Right lobe of liver (tissue), 6 donors: ENCODE data around the gene SMARCE1. TPM values are rescaled to one million over a fixed set of nuclear protein-coding genes. Genes with fewer than 3 reads are reported as not detected.

Experiments
- ATAC-seq, 4 donors: fragments of 200-7000 bp; cut with Tn5 transposase; one replicate each; pipeline ENCODE4 v1.9.1; 2020; ENCODE audit warnings: mild to moderate bottlenecking in 4 of 4, moderate library complexity in 4 of 4
- DNase-seq, 3 donors: peaks; one replicate each; pipeline ENCODE4 v3.0.0-alpha.2; 2020
- H3K27ac ChIP-seq, 3 donors: fragments of 200-600 bp; one replicate each; pipeline ENCODE4 v1.8.0; 2022
- H3K27me3 ChIP-seq, 2 donors: fragments of 200-600 bp; one replicate each; pipeline ENCODE4 v1.8.0; 2022
- H3K36me3 ChIP-seq, 4 donors: fragments of 200-600 bp; sonication (generic) in 1 of 4; one replicate each; pipeline versions ENCODE4 v1.5.1 to v1.8.0; 2017 to 2022; ENCODE audit warnings: control low read depth in 1 of 4
- H3K4me1 ChIP-seq, 4 donors: fragments of 200-600 bp; sonication (generic) in 1 of 4; one replicate each; pipeline versions ENCODE4 v1.5.1 to v1.8.0; 2017 to 2022; ENCODE audit warnings: control low read depth in 1 of 4
- H3K4me3 ChIP-seq, 3 donors: fragments of 200-600 bp; one replicate each; pipeline ENCODE4 v1.8.0; 2022
- H3K9me3 ChIP-seq, 4 donors: fragments of 200-600 bp; sonication (generic) in 1 of 4; one replicate each; pipeline versions ENCODE4 v1.5.1 to v1.8.0; 2017 to 2022; ENCODE audit warnings: control low read depth in 1 of 4
- CTCF ChIP-seq, 4 donors: fragments of 200-600 bp in 3 of 4; fragments of 450-650 bp in 1 of 4; IDR thresholded peaks; one replicate each; pipeline versions ENCODE4 v1.5.1 to v1.8.0; 2016 to 2022; ENCODE audit warnings: antibody characterized with exemption in 4 of 4, mild to moderate bottlenecking in 2 of 4
- POLR2A ChIP-seq: fragments of 450-650 bp; IDR thresholded peaks from one replicate; pipeline ENCODE4 v1.6.1; 2017; ENCODE audit warnings: antibody characterized with exemption, mild to moderate bottlenecking
- WGBS: methylation state at CpG from one replicate; pipeline ENCODE4 v1.1.6; 2018; ENCODE audit warnings: low coverage, low lambda C conversion rate; ENCODE audit not compliant: insufficient coverage; ENCODE audit errors: missing lambda C conversion rate; 5-methylcytosine and 5-hydroxymethylcytosine counted together
- intact Hi-C, 2 donors: fragments of 100-400 bp; cut with DNase I; formaldehyde crosslinking; loops; one replicate each; pipeline versions ENCODE4 v1.11.2 to v1.14.1; 2022
- total RNA-seq, 6 experiments: library from RNA; depleted of rRNA in 2 of 6; stranded (reverse); fragments of >200 nt in 2 of 6; fragmentation: NEBNext Ultra II Directional in 3 of 6; extraction: Animal tissue kit (Norgen Biotek cat#: 25700) in 3 of 6; gene quantifications; one replicate each; pipeline versions ENCODE4 v1.1.0 to v1.2.4, GENCODE V29; 2016 to 2023
- donor health status: DM: no; HTN: yes; CAD: no.
- donor health status: DM: no; HTN: no; CAD: no.
- donor health status: DM: no; HTN: no; CAD: no.
- donor health status: DM: no; HTN: yes; CAD: no.
- donor health status: DM: no; HTN: yes; CAD: no.

The SMARCE1 gene
- total RNA-seq, 6 experiments from 2014 or later: 28.8 to 47.1 (median 33.5) TPM

- ATAC-seq (no peak), DNase-seq (no peak)
- Histone ChIP-seq H3K4me1 (peaks cover 0 to 14% (median 0%) of the 10 kb centered on the region in 4 donors), H3K27me3 (no peaks in the 10 kb centered on the region), H3K27ac (no peak overlapping the region), H3K9me3 (no peaks in the 10 kb centered on the region), H3K4me3 (no peak overlapping the region), H3K36me3 (no peaks in the 10 kb centered on the region)
- TF ChIP-seq POLR2A: no peak
- no peak for TF ChIP-seq CTCF (IDR thresholded peaks at IDR 0.05)
- intact Hi-C loops: no loop called here
- 58% methylated on average over 4 of the region's 4 CpGs for WGBS
Observed at GRCh38 chr17:40678902-40679522, 31.4 kb upstream of the SMARCE1 start.

- Histone ChIP-seq H3K4me1 (peaks cover 0 to 2% (median 0%) of the 10 kb centered on the region in 4 donors), H3K27ac (no peak overlapping the region), H3K4me3 (no peak overlapping the region), H3K9me3 (no peaks in the 10 kb centered on the region), H3K36me3 (no peaks in the 10 kb centered on the region), H3K27me3 (no peaks in the 10 kb centered on the region)
- DNase-seq (no peak), ATAC-seq (no peak)
- 80% methylated on average over 4 of the region's 4 CpGs for WGBS
- intact Hi-C loops: no loop called here
- no peak for TF ChIP-seq CTCF (IDR thresholded peaks at IDR 0.05)
- TF ChIP-seq POLR2A: no peak
Observed at GRCh38 chr17:40675905-40676304, 28.3 kb upstream of the SMARCE1 start.

DNA sequence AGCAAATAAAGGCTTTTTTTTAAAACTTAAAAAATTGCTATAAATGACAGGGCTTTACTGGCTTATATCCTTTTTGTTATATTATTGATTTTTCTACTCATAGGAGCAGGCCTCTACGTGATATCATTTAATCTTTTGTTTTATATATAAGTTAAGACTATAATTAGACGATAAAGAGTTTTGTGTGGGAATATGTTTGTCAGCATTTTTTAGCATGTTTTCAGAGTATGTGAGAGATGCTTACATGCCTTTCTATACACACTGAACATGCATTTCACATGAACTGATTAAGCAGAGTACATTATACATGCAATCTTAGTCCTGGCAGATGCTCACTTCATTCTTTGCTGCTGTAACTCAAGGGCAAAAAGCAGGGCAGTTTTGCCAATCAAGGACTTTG is 25.0 kb upstream of the SMARCE1 start:
- Histone ChIP-seq H3K27me3 (no peaks in the 10 kb centered on the region), H3K4me1 (no peaks in the 10 kb centered on the region), H3K9me3 (no peaks in the 10 kb centered on the region), H3K27ac (no peak overlapping the region), H3K4me3 (no peak overlapping the region), H3K36me3 (no peaks in the 10 kb centered on the region)
- WGBS: 87% methylated on average over 2 of the region's 2 CpGs
- TF ChIP-seq POLR2A: no peak
- DNase-seq (no peak), ATAC-seq (no peak)
- intact Hi-C loops: no loop called here

GRCh38 chr17:40671282-40671681 is 23.7 kb upstream of the SMARCE1 start:
- intact Hi-C loops: no loop called here
- no peaks in the 10 kb centered on the region for H3K27me3 ChIP-seq
- H3K36me3 ChIP-seq: no peaks in the 10 kb centered on the region
- H3K27ac ChIP-seq: no peak overlapping the region
- 33% methylated on average over 4 of the region's 4 CpGs for WGBS
- peaks cover 0 to 6% (median 0%) of the 10 kb centered on the region in 4 donors for H3K4me1 ChIP-seq
- no peaks in the 10 kb centered on the region for H3K9me3 ChIP-seq
- no peak overlapping the region for H3K4me3 ChIP-seq
- DNase-seq (no peak), ATAC-seq (peak; percentile 61 to 95 (median 80))
- no peak for TF ChIP-seq POLR2A
- TF ChIP-seq CTCF (IDR thresholded peaks at IDR 0.05): no peak

GRCh38 chr17:40666331-40666730 is 18.7 kb upstream of the SMARCE1 start:
- ATAC-seq (peak; percentile 56 to 78 (median 68)), DNase-seq (no peak)
- intact Hi-C loops: no loop called here
- Histone ChIP-seq H3K27me3 (no peaks in the 10 kb centered on the region), H3K36me3 (no peaks in the 10 kb centered on the region), H3K9me3 (no peaks in the 10 kb centered on the region), H3K4me3 (no peak overlapping the region), H3K27ac (no peak overlapping the region), H3K4me1 (peaks cover 0 to 18% (median 3%) of the 10 kb centered on the region in 4 donors)
- no peak for TF ChIP-seq POLR2A
- TF ChIP-seq CTCF (IDR thresholded peaks at IDR 0.05): no peak
